Activated CD8-positive, alpha-beta T cell treated with anti-CD3 and anti-CD28 coated beads for 36 hours (primary cell): ENCODE data around the gene KIF26B. TPM values are rescaled to one million over a fixed set of nuclear protein-coding genes. Genes with fewer than 3 reads are reported as not detected.
"Not testable (repeated sequence)": the region's sequence is repeated elsewhere in the genome, so short reads cannot be mapped to it uniquely, and the experiment has no call there.

ENCODE experiments used
- ATAC-seq: fragments of 200-7000 bp; cut with Tn5 transposase; one replicate; pipeline ENCODE4 v1.10.0; 2021; ENCODE audit warnings: mild to moderate bottlenecking, moderate library complexity
- CTCF ChIA-PET: fragments of 350-600 bp; sonication (Branson Sonifier 250); formaldehyde crosslinking; loops from one replicate; lab custom pipeline; 2021; ENCODE audit warnings: antibody characterized with exemption; lab: Charles Lee
- POLR2A ChIA-PET: fragments of 350-600 bp; sonication (Branson Sonifier 250); formaldehyde crosslinking; loops from one replicate; lab custom pipeline; 2021; ENCODE audit warnings: antibody characterized with exemption; lab: Charles Lee
- DNase-seq: peaks from one replicate; pipeline ENCODE4 v3.0.0-alpha.2; 2020
- H3K27ac Mint-ChIP-seq: one replicate; pipeline ENCODE4 v1.8.0; 2021; ENCODE audit warnings: mild to moderate bottlenecking, mixed read lengths
- H3K27me3 Mint-ChIP-seq: one replicate; pipeline ENCODE4 v1.8.0; 2021; ENCODE audit warnings: mixed read lengths
- H3K36me3 Mint-ChIP-seq: one replicate; pipeline ENCODE4 v1.8.0; 2021; ENCODE audit warnings: low read depth, mixed read lengths
- H3K4me1 Mint-ChIP-seq: one replicate; pipeline ENCODE4 v1.8.0; 2021; ENCODE audit warnings: low read depth, mixed read lengths
- H3K4me3 Mint-ChIP-seq: one replicate; pipeline ENCODE4 v1.8.0; 2021; ENCODE audit warnings: mild to moderate bottlenecking, moderate library complexity, mixed read lengths
- H3K9me3 Mint-ChIP-seq: one replicate; pipeline ENCODE4 v1.8.0; 2021; ENCODE audit warnings: mixed read lengths
- CTCF ChIP-seq: fragments of 200-600 bp; IDR thresholded peaks from one replicate; pipeline ENCODE4 v1.8.0; 2022; ENCODE audit warnings: antibody characterized with exemption, mild to moderate bottlenecking
- intact Hi-C: fragments of 100-400 bp; cut with micrococcal nuclease; formaldehyde crosslinking; loops from one replicate; pipeline ENCODE4 v1.10.0; 2022
- total RNA-seq, 2 experiments: library from RNA; stranded (reverse); gene quantifications; one replicate each; pipeline ENCODE4 v1.2.3, GENCODE V29; 2021

The KIF26B gene
- total RNA-seq, 2 experiments from 2014 or later: 0.16 TPM

GRCh38 chr1:245716561-245716960 is 561.8 kb downstream of the KIF26B start:
- no peaks in the 10 kb centered on the region for H3K36me3 Mint-ChIP-seq
- ChIA-PET CTCF (no interaction called here), POLR2A (no interaction called here)
- H3K9me3 Mint-ChIP-seq: no peaks in the 10 kb centered on the region
- peaks cover 1% of the 10 kb centered on the region for H3K27me3 Mint-ChIP-seq
- no peaks in the 10 kb centered on the region for H3K4me1 Mint-ChIP-seq
- intact Hi-C loops: no loop called here
- no peak overlapping the region for H3K27ac Mint-ChIP-seq
- no peak for ATAC-seq
- no peak for DNase-seq
- H3K4me3 Mint-ChIP-seq: no peak overlapping the region
- TF ChIP-seq CTCF: no peak

- TF ChIP-seq CTCF: no peak
- peaks cover 1% of the 10 kb centered on the region for H3K27me3 Mint-ChIP-seq
- H3K4me3 Mint-ChIP-seq: no peak overlapping the region
- no peaks in the 10 kb centered on the region for H3K9me3 Mint-ChIP-seq
- intact Hi-C loops: no loop called here
- ChIA-PET POLR2A (no interaction called here), CTCF (no interaction called here)
- DNase-seq (no peak), ATAC-seq (no peak)
- no peaks in the 10 kb centered on the region for H3K4me1 Mint-ChIP-seq
- H3K27ac Mint-ChIP-seq: no peak overlapping the region
- no peaks in the 10 kb centered on the region for H3K36me3 Mint-ChIP-seq
Observed at GRCh38 chr1:245717611-245718010, 562.8 kb downstream of the KIF26B start.

GRCh38 chr1:245718123-245718522 is 563.3 kb downstream of the KIF26B start:
- Mint-ChIP-seq H3K36me3 (no peaks in the 10 kb centered on the region), H3K27ac (no peak overlapping the region), H3K27me3 (peaks cover 1% of the 10 kb centered on the region), H3K4me1 (no peaks in the 10 kb centered on the region), H3K9me3 (no peaks in the 10 kb centered on the region), H3K4me3 (no peak overlapping the region)
- intact Hi-C loops: no loop called here
- no peak for ATAC-seq
- TF ChIP-seq CTCF: no peak
- POLR2A ChIA-PET: no interaction called here
- CTCF ChIA-PET: no interaction called here
- DNase-seq: no peak

GRCh38 chr1:245718951-245719350 is 564.2 kb downstream of the KIF26B start:
- Mint-ChIP-seq H3K27ac (no peak overlapping the region), H3K4me3 (no peak overlapping the region), H3K27me3 (peaks cover 1% of the 10 kb centered on the region), H3K36me3 (no peaks in the 10 kb centered on the region), H3K9me3 (no peaks in the 10 kb centered on the region), H3K4me1 (no peaks in the 10 kb centered on the region)
- TF ChIP-seq CTCF: no peak
- no peak for DNase-seq
- ChIA-PET CTCF (no interaction called here), POLR2A (no interaction called here)
- intact Hi-C loops: no loop called here
- no peak for ATAC-seq

GRCh38 chr1:245721488-245721887 is 566.7 kb downstream of the KIF26B start:
- Mint-ChIP-seq H3K4me3 (no peak overlapping the region), H3K27ac (no peak overlapping the region), H3K4me1 (no peaks in the 10 kb centered on the region), H3K9me3 (peaks cover 7% of the 10 kb centered on the region), H3K27me3 (no peaks in the 10 kb centered on the region), H3K36me3 (peaks cover 3% of the 10 kb centered on the region)
- no peak for TF ChIP-seq CTCF
- no peak for ATAC-seq
- POLR2A ChIA-PET: no interaction called here
- no peak for DNase-seq
- intact Hi-C loops: no loop called here
- CTCF ChIA-PET: no interaction called here

GRCh38 chr1:245728035-245728434 is 573.2 kb downstream of the KIF26B start:
- intact Hi-C loops, POLR2A ChIA-PET, H3K27ac Mint-ChIP-seq, CTCF ChIA-PET, ATAC-seq, H3K36me3 Mint-ChIP-seq, H3K4me1 Mint-ChIP-seq, H3K4me3 Mint-ChIP-seq, H3K27me3 Mint-ChIP-seq, DNase-seq: not testable (repeated sequence)
- peaks cover 42% of the 10 kb centered on the region for H3K9me3 Mint-ChIP-seq
